ENCODE data around the gene TIPARP. TPM values are rescaled to one million over a fixed set of nuclear protein-coding genes. Genes with fewer than 3 reads are reported as not detected.

The TIPARP gene
- total and polyA plus RNA-seq, 2 donors, result 26.9 to 35.5 TPM

Other genes starting within 250 kb of the TIPARP start
- gene SSR3, start 119.5 kb upstream of the TIPARP start, total RNA-seq, result 128 TPM
- gene SSR3, start 119.5 kb upstream of the TIPARP start, polyA plus RNA-seq, result 68.0 TPM
- gene LEKR1, start 151.8 kb downstream of the TIPARP start, total RNA-seq, result 2.7 TPM
- 0.37 TPM for gene LEKR1, start 151.8 kb downstream of the TIPARP start, polyA plus RNA-seq